ENCODE measurements around the gene MRGPRD. TPM values are rescaled to one million over a fixed set of nuclear protein-coding genes. Genes with fewer than 3 reads are reported as not detected.

The MRGPRD gene
- total and polyA plus RNA-seq, 2 of the 8 experiments (the other 6 are each of a cell fraction or from before 2014, with no cell fraction given): not detected

DNA sequence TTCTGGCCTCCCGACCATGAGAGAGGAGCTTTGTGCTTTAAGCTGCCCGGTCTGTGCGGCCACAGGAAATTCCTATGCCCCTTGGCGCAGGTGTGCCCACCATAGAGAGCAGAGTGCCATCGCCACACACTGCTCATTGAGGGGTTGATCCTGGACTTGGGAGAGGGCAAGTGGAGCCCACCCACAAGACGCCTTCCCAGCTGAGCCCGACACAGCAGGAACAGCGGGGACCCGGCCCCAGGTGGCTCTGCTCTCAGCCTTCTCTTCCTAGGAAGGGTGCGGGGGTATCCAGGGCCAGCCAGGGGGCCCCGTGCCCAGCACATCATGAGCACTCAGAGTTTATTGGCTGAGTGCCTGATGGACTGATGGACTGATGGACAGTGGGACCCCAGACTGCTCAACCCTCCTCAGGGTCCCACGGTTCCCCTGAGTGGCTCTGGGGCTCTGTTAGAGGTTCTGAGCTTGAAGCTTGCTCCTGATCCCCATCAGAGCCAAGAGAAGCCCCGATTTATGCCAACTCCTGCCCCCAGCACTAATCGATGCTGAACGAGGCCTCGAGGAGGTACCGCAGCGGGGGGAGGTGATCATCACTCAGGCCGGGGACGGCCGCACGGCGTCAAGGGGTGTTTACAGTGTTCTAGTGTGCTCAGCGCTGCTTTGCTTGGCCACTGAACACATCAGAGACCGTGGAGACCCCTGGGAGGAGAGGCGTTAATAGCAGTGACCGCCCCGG, 13.5 kb upstream of the MRGPRD start:
- Histone ChIP-seq H3K23ac (ENCODE audit: insufficient read length) (no peak overlapping the region), H3K27me3 (replicated peaks in 1 of 4; ENCODE audit: control insufficient read depth in 3 of 4, extremely low read depth in 1 of 4, insufficient read depth in 3 of 4, low read length in 3 of 4) (no peaks in the 10 kb centered on the region), H2AFZ (ENCODE audit: low read length) (no peak overlapping the region), H4K91ac (replicated peaks; ENCODE audit: insufficient read length, low read length) (no peak overlapping the region), H3K18ac (ENCODE audit: extremely low read depth, low read length) (no peak overlapping the region), H2BK12ac (ENCODE audit: low read depth, low read length) (no peak overlapping the region), H3K79me1 (ENCODE audit: low read depth, low read length) (no peaks in the 10 kb centered on the region), H4K5ac (ENCODE audit: insufficient read length, low read depth, low read length) (no peak overlapping the region), H3K9ac (replicated peaks in 1 of 4; ENCODE audit: extremely low read depth in 1 of 4, low read depth in 3 of 4, low read length in 3 of 4) (no peak overlapping the region), H3K4me1 (replicated peaks in 1 of 4; ENCODE audit: control insufficient read depth in 3 of 4, insufficient read depth in 4 of 4, low read length in 3 of 4) (peaks cover 0 to 2% (median 1%) of the 10 kb centered on the region in 4 experiments; a peak in 2 of 7 replicates), H3K9me3 (ENCODE audit: insufficient read depth in 2 of 2, low read depth in 1 of 2, low read length in 1 of 2) (no peaks in the 10 kb centered on the region), H2AK5ac (ENCODE audit: low read depth, low read length) (no peak overlapping the region), H4K8ac (ENCODE audit: extremely low read depth, insufficient read depth, low read length) (no peak overlapping the region), H2BK5ac (ENCODE audit: low read depth, low read length) (no peak overlapping the region), H2BK120ac (replicated peaks; ENCODE audit: low read depth, low read length) (no peak overlapping the region), H3K36me3 (ENCODE audit: control insufficient read depth in 2 of 4, insufficient read depth in 4 of 4, low read length in 3 of 4) (no peaks in the 10 kb centered on the region), H3K4ac (replicated peaks; ENCODE audit: insufficient read length, low read depth, low read length) (no peak overlapping the region), H4K20me1 (replicated peaks in 1 of 2; ENCODE audit: control insufficient read depth in 1 of 2, insufficient read depth in 2 of 2, low read length in 2 of 2) (peaks cover 0 to 2% of the 10 kb centered on the region in 2 experiments), H3K79me2 (ENCODE audit: control insufficient read depth in 1 of 2, insufficient read depth in 2 of 2, low read length in 2 of 2) (no peaks in the 10 kb centered on the region), H2BK15ac (ENCODE audit: low read length) (no peak overlapping the region), H3K56ac (replicated peaks; ENCODE audit: insufficient read length, low read depth, low read length) (no peak overlapping the region), H3K4me3 (ENCODE audit: extremely low read depth in 1 of 4, insufficient read depth in 2 of 4, low read depth in 3 of 4, low read length in 4 of 4) (no peak overlapping the region), H2BK20ac (ENCODE audit: low read length) (no peak overlapping the region), H3K14ac (ENCODE audit: insufficient read length) (no peak overlapping the region), H3K4me2 (ENCODE audit: insufficient read depth in 1 of 2, low read depth in 2 of 2, low read length in 2 of 2) (no peak overlapping the region), H3K23me2 (ENCODE audit: low read depth, low read length) (no peaks in the 10 kb centered on the region), H3K27ac (ENCODE audit: low read depth, low read length) (no peak overlapping the region)
- 86% methylated on average over 27 of the region's 28 CpGs; no CpG with 5 or more reads in 1 of the 2 experiments for WGBS, 2 experiments (ENCODE audit: extremely low coverage in 1 of 2, insufficient coverage in 1 of 2, insufficient read length in 1 of 2, insufficient replicate concordance in 2 of 2, low coverage in 1 of 2, low lambda C conversion rate in 2 of 2, missing lambda C conversion rate in 1 of 2)
- DNase-seq (ENCODE audit: low read depth in 1 of 2, low spot score in 2 of 2): peak in 1 of 2 experiments; percentile 37
- FAIRE-seq: no peak
- ChIA-PET CTCF (ENCODE audit: partially characterized antibody) (interaction anchor here (0.6 kb wide), 1 partner anchor 10 kb away, joined by 3 read pairs; no protein-coding TSS in a partner anchor), POLR2A (ENCODE audit: partially characterized antibody) (no interaction called here)
- TF ChIP-seq CBX8 (IDR thresholded peaks at IDR 0.05; ENCODE audit: borderline replicate concordance, low read depth, low read length) (no peak), RNF2 (IDR thresholded peaks at IDR 0.05; ENCODE audit: borderline replicate concordance, low read depth, low read length, missing control alignments, poor library complexity, severe bottlenecking) (no peak), CBX5 (IDR thresholded peaks at IDR 0.05; ENCODE audit: low read depth, low read length) (no peak), YY1 (IDR thresholded peaks at IDR 0.05; ENCODE audit: low read depth, low read length) (no peak), RBBP5 (IDR thresholded peaks at IDR 0.05; ENCODE audit: borderline replicate concordance, low read depth, low read length) (no peak), HDAC2 (IDR thresholded peaks at IDR 0.05; ENCODE audit: borderline replicate concordance in 1 of 2, low read depth in 2 of 2, low read length in 2 of 2) (no peak), CTBP2 (IDR thresholded peaks at IDR 0.05; ENCODE audit: borderline replicate concordance, insufficient read depth, insufficient read length, low read length) (no peak)

Measured in H1 (cell line).